T-cell (primary cell): ENCODE results near the gene TEX53. TPM values are rescaled to one million over a fixed set of nuclear protein-coding genes. Genes with fewer than 3 reads are reported as not detected.
A peak's percentile ranks its signal among the peaks of the same experiment; 100 is the strongest.

Experiments
- ATAC-seq, 4 experiments: fragments of 200-7000 bp in 3 of 4; fragments of 150-1000 bp in 1 of 4; cut with Tn5 transposase; replicated peaks in 1 of 4; 1 replicate in 3 of 4; 2 replicates in 1 of 4; pipeline ENCODE4 v1.10.0; 2021; ENCODE audit warnings: moderate library complexity in 3 of 4, mild to moderate bottlenecking in 2 of 4, moderate number of reproducible peaks in 1 of 4
- CTCF ChIA-PET, 2 donors: fragments of 300-600 bp; sonication (Branson Sonifier 250); formaldehyde crosslinking; loops; one replicate each; lab custom pipeline; 2022; ENCODE audit warnings: antibody characterized with exemption in 2 of 2; lab: Charles Lee
- POLR2A ChIA-PET, 2 donors: fragments of 300-600 bp; sonication (Branson Sonifier 250); formaldehyde crosslinking; loops; one replicate each; lab custom pipeline; 2022; ENCODE audit warnings: antibody characterized with exemption in 2 of 2; lab: Charles Lee
- DNase-seq, 35 experiments: peaks; one replicate each; pipeline versions ENCODE4 v3.0.0 to v3.0.0-alpha.2; 2013 to 2023
- H3K27ac ChIP-seq: one replicate; pipeline ENCODE4 v1.5.1; 2013; ENCODE audit warnings: low read length
- H3K27me3 ChIP-seq, 2 experiments: replicated peaks in 1 of 2; 1 replicate in 1 of 2; 2 replicates in 1 of 2; pipeline versions ENCODE4 v1.6.1 to v1.7.0; 2013; ENCODE audit warnings: low read length in 1 of 2, mixed read lengths in 1 of 2; ENCODE audit not compliant: control insufficient read depth in 2 of 2, insufficient read depth in 2 of 2; ENCODE audit errors: extremely low read depth in 1 of 2
- H3K36me3 ChIP-seq, 2 donors: 1 replicate in 1 of 2; 2 replicates in 1 of 2; pipeline versions ENCODE4 v1.6.1 to v1.7.0; 2013; ENCODE audit warnings: low read length in 1 of 2; ENCODE audit not compliant: control insufficient read depth in 2 of 2, insufficient read depth in 1 of 2; ENCODE audit errors: extremely low read depth in 1 of 2
- H3K4me1 ChIP-seq, 2 experiments: 1 replicate in 1 of 2; 2 replicates in 1 of 2; pipeline versions ENCODE4 v1.6.1 to v1.7.0; 2013; ENCODE audit warnings: low read length in 2 of 2, mixed read lengths in 1 of 2; ENCODE audit not compliant: insufficient read depth in 2 of 2, control insufficient read depth in 1 of 2; ENCODE audit errors: extremely low read depth in 1 of 2
- H3K4me3 ChIP-seq, 2 donors: 1 replicate in 1 of 2; 2 replicates in 1 of 2; pipeline versions ENCODE4 v1.5.1 to v1.7.0; 2013; ENCODE audit warnings: mild to moderate bottlenecking in 2 of 2, low read length in 1 of 2, moderate library complexity in 1 of 2; ENCODE audit not compliant: control insufficient read depth in 1 of 2; ENCODE audit errors: extremely low read depth in 1 of 2
- H3K9me3 ChIP-seq: 2 replicates; pipeline ENCODE4 v1.7.0; 2013
- H3K27ac Mint-ChIP-seq, 2 donors: one replicate each; pipeline ENCODE4 v1.8.0; 2020 to 2021; ENCODE audit warnings: mild to moderate bottlenecking in 2 of 2, mixed read lengths in 2 of 2
- H3K27me3 Mint-ChIP-seq, 2 donors: one replicate each; pipeline ENCODE4 v1.8.0; 2021 to 2022; ENCODE audit warnings: mixed read lengths in 2 of 2
- H3K36me3 Mint-ChIP-seq: one replicate; pipeline ENCODE4 v1.8.0; 2021; ENCODE audit warnings: mixed read lengths
- H3K4me1 Mint-ChIP-seq, 3 donors: one replicate each; pipeline ENCODE4 v1.8.0; 2020 to 2022; ENCODE audit warnings: mixed read lengths in 3 of 3, mild to moderate bottlenecking in 1 of 3
- H3K4me3 Mint-ChIP-seq, 3 donors: one replicate each; pipeline ENCODE4 v1.8.0; 2020 to 2022; ENCODE audit warnings: mild to moderate bottlenecking in 3 of 3, mixed read lengths in 3 of 3, moderate library complexity in 3 of 3
- H3K9me3 Mint-ChIP-seq, 3 donors: one replicate each; pipeline ENCODE4 v1.8.0; 2020 to 2022; ENCODE audit warnings: mixed read lengths in 3 of 3
- WGBS: methylation state at CpG from one replicate; pipeline ENCODE4 v1.1.5; 2013; ENCODE audit warnings: missing lambda C conversion rate; ENCODE audit not compliant: insufficient coverage; 5-methylcytosine and 5-hydroxymethylcytosine counted together
- total RNA-seq, 35 experiments: library from RNA in 6 of 35; stranded (reverse) in 6 of 35; fragments of 120-200 nt in 1 of 35; gene quantifications; one replicate each; pipeline versions ENCODE4 v1.2.1 to v1.2.4 and lab custom pipeline; 2013 to 2026

Gene TEX53
- not detected for total RNA-seq
- total RNA-seq (2013), result not detected
- total RNA-seq (lab: John Stamatoyannopoulos, UW), result 0 reads per million in 29 experiments

DNA sequence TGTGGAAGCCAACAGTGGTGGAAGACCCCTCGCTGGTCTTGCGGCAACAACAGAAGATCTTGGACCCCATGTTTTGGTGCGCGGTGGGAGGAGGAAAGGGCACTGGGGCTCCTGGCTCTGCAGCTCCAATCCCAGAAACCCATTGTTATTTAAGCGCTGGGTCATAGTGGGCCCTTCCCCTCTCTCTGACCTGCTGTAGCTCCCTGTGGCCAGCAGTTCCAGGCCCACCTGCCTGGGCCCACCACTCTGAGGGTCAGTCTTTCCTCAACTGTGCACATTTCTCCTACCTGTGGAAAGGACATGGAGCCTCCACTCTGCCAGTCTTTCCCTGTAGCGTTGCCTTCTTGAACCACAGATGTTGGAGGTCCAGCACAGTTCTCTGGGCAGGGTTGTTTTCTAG is at the start of gene TEX53:
Gene TEX53 (minus strand): TSS at position 101 of the 400 bp plus-strand sequence. CDS start 31 bp downstream, at position 70.
- 100% methylated on average over 6 of the region's 6 CpGs for WGBS
- Histone ChIP-seq H3K36me3 (no peaks in the 10 kb centered on the region), H3K27me3 (peaks cover 0 to 3% of the 10 kb centered on the region in 2 experiments), H3K4me1 (peaks cover 4 to 7% of the 10 kb centered on the region in 2 experiments), H3K9me3 (no peaks in the 10 kb centered on the region), H3K4me3 (no peak within 1 kb of the TSS), H3K27ac (no peak within 1 kb of the TSS)
- H3K4me3 Mint-ChIP-seq, result no peak within 1 kb of the TSS
- H3K36me3 Mint-ChIP-seq, result no peaks in the 10 kb centered on the region
- no peaks in the 10 kb centered on the region for H3K9me3 Mint-ChIP-seq
- ATAC-seq (no peak), DNase-seq (no peak)
- no peak within 1 kb of the TSS for H3K27ac Mint-ChIP-seq
- peaks cover 13 to 19% (median 13%) of the 10 kb centered on the region in 3 donors for H3K4me1 Mint-ChIP-seq
- ChIA-PET CTCF (interaction anchor here (0.7 to 1.4 kb wide), 2 partner anchors 66 to 205 kb away, joined by 3 to 4 read pairs; no protein-coding TSS in a partner anchor), POLR2A (no interaction called here)
- H3K27me3 Mint-ChIP-seq, result peaks cover 0 to 5% of the 10 kb centered on the region in 2 donors

DNA sequence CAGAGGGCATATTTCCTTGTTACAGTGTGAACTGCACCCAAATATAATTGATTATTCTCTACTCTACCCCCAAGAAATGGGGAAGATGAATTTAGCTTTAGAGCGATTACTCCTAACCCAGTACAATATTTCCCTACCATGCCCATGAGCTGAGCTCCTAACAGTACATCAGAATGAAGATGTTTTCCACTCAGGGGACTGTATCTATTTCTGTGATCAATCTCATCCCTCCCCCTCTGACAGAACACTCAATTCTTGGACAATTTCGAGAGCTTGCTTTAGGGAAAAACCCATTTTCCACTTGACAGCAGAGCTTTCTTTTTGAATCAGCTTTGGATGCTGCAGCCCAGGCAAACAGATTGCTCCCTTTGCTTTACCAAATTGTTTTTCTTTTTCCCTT is 49.1 kb upstream of the TEX53 start:
- H3K27ac Mint-ChIP-seq, result no peak overlapping the region
- no peak overlapping the region for H3K4me3 Mint-ChIP-seq

DNA sequence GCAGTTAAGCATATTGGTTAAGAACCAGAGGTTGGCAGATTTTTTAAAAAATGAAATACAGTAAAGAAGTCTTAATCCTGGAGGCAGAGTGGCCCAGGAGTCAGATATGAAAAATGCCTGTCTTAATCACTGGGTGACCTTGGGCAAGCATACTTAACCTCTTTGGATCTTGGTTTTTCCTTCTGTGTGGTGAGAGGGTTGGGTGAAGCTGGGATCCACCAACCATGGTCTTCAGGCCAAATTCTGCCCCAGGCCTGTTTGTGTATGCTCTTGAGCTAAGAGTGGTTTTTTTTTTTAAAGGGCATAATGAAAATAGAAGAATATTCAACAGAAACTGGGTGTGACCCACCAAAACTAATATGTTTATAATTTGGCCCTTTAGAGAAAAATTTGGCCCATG is 44.4 kb upstream of the TEX53 start:
- no peak overlapping the region for H3K27ac ChIP-seq
- Mint-ChIP-seq H3K4me3 (no peak overlapping the region), H3K36me3 (no peaks in the 10 kb centered on the region), H3K9me3 (no peaks in the 10 kb centered on the region), H3K27me3 (no peaks in the 10 kb centered on the region), H3K4me1 (peaks cover 14 to 19% (median 15%) of the 10 kb centered on the region in 3 donors), H3K27ac (no peak overlapping the region)
- H3K36me3 ChIP-seq, result no peaks in the 10 kb centered on the region
- no peak for DNase-seq
- H3K4me3 ChIP-seq, result no peak overlapping the region
- CTCF ChIA-PET, result interaction anchor here in 1 of 2 donors (0.6 kb wide), 1 partner anchor 41 kb away, joined by 3 read pairs; no protein-coding TSS in a partner anchor
- ATAC-seq, result no peak
- peaks cover 0 to 9% of the 10 kb centered on the region in 2 experiments for H3K4me1 ChIP-seq
- POLR2A ChIA-PET, result no interaction called here
- no peaks in the 10 kb centered on the region for H3K9me3 ChIP-seq
- no peaks in the 10 kb centered on the region for H3K27me3 ChIP-seq

More for the DNA sequence above, 49.1 kb upstream of the TEX53 start:
- H3K9me3 ChIP-seq, result no peaks in the 10 kb centered on the region
- no peaks in the 10 kb centered on the region for H3K36me3 ChIP-seq
- Mint-ChIP-seq H3K36me3 (no peaks in the 10 kb centered on the region), H3K27me3 (peaks cover 0 to 5% of the 10 kb centered on the region in 2 donors), H3K4me1 (peaks cover 5 to 25% (median 10%) of the 10 kb centered on the region in 3 donors), H3K9me3 (no peaks in the 10 kb centered on the region)
- H3K4me3 ChIP-seq, result no peak overlapping the region
- no peak for DNase-seq
- 78% methylated on average over 2 of the region's 2 CpGs for WGBS
- ATAC-seq, result no peak
- ChIA-PET CTCF (interaction anchor here in 1 of 2 donors (1.3 kb wide), 1 partner anchor 29 kb away, joined by 3 read pairs; no protein-coding TSS in a partner anchor), POLR2A (no interaction called here)
- H3K27ac ChIP-seq, result no peak overlapping the region
- H3K4me1 ChIP-seq, result peaks cover 0 to 6% of the 10 kb centered on the region in 2 experiments
- no peaks in the 10 kb centered on the region for H3K27me3 ChIP-seq

DNA sequence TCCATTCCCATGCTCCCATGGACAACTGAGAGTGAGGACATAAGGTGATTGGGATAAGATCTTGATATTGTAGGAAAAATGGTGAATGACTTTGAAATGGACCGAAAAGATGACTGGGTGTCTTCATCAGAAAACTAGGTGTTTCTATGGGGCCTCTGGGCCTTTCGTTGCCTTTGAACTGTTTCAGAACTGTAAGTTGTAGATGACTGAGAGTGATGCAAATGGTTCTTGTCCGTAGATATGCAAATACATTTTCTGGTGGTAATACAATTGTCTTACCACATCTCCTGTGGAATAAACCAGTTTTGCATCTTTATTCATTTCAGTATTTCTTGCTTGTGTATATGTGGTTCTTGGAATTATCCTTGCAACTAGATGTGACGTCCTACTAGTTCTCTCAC is 40.3 kb upstream of the TEX53 start:
- POLR2A ChIA-PET, result no interaction called here
- H3K4me3 ChIP-seq, result no peak overlapping the region
- Mint-ChIP-seq H3K9me3 (no peaks in the 10 kb centered on the region), H3K27ac (peak overlapping the region; percentile 13 to 34), H3K4me3 (peak overlapping the region in 1 of 3 donors; percentile 7), H3K27me3 (no peaks in the 10 kb centered on the region), H3K36me3 (no peaks in the 10 kb centered on the region), H3K4me1 (peaks cover 16 to 40% (median 34%) of the 10 kb centered on the region in 3 donors)
- 17% methylated on average over 1 of the region's 4 CpGs for WGBS
- H3K4me1 ChIP-seq, result peaks cover 0 to 16% of the 10 kb centered on the region in 2 experiments
- no peaks in the 10 kb centered on the region for H3K9me3 ChIP-seq
- H3K36me3 ChIP-seq, result no peaks in the 10 kb centered on the region
- H3K27me3 ChIP-seq, result no peaks in the 10 kb centered on the region
- ATAC-seq (no peak), DNase-seq (no peak)
- CTCF ChIA-PET, result interaction anchor here in 1 of 2 donors (0.9 kb wide), 1 partner anchor 227 kb away, joined by 3 read pairs; no protein-coding TSS in a partner anchor
- H3K27ac ChIP-seq, result no peak overlapping the region

DNA sequence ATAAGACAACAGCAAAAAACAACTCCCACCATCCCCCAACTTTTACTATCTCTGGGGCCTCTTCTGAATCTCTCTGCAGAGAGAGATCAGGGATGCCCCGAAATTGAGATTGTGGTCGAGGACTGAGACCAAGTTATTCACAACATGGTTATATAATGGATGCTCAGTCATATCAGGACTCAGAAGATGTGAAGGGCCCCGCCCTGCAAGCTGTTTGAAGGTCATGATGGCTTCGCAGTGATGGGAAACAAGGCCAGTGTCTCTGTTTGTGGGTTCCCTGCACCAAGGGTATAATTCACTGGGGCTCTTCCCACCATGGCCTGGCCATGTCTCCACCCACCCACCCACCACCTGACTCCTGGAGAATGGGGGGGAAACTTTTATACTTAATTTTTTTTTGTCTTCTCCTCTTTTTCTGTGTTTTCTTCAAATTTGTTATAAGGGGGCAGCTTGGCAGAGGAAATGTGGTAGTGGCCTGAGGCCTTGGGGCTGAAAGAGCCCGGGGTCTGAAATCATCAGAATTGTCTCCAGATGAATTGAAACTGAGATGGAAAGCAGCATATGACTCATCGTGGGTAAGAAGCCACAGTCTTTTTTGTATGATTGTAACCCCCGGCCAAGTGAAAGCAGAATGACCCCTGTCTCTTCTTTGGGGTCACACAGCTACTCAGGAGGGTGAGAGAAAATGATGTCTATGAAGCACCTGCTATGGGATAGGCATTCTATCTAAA is 39.4 kb upstream of the TEX53 start:
- peak in 17 of 35 experiments; percentile 6 to 42 (median 21) for DNase-seq
- ATAC-seq, result peak; percentile 39 to 72 (median 53)
- WGBS, result 23% methylated on average over 4 of the region's 7 CpGs
- Mint-ChIP-seq H3K27ac (peak overlapping the region; percentile 83 to 92), H3K4me3 (peak overlapping the region in 1 of 3 donors; percentile 34), H3K36me3 (no peaks in the 10 kb centered on the region), H3K9me3 (no peaks in the 10 kb centered on the region), H3K4me1 (peaks cover 18 to 48% (median 35%) of the 10 kb centered on the region in 3 donors), H3K27me3 (no peaks in the 10 kb centered on the region)
- Histone ChIP-seq H3K27ac (peak overlapping the region; percentile 38), H3K4me3 (no peak overlapping the region), H3K4me1 (peaks cover 0 to 17% of the 10 kb centered on the region in 2 experiments), H3K36me3 (no peaks in the 10 kb centered on the region), H3K27me3 (no peaks in the 10 kb centered on the region), H3K9me3 (no peaks in the 10 kb centered on the region)
- CTCF ChIA-PET, result interaction anchor here in 1 of 2 donors (0.6 kb wide), 2 partner anchors 44 to 319 kb away, joined by 4 to 6 read pairs; no protein-coding TSS in a partner anchor
- POLR2A ChIA-PET, result no interaction called here

DNA sequence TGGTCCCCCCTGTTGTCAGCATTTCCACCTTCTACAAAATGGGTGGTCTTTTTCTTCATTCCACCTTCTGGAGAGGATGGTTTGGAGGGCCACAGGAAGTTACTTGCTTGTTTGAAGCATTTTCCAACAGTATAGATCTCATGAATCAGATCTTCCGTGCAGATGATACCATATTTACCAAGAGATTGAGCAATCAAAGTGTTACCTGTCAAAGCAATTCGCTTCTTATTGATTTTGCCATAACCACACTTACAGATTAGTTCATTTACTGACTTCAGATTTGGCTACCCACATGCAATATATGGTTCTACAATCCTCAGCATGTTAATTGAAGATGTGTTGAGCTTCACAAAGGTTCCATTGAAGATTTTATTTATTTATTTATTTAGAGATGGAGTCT is 38.3 kb upstream of the TEX53 start:
- WGBS, result 67% methylated on average over 1 of the region's 2 CpGs
- H3K36me3 Mint-ChIP-seq, result no peaks in the 10 kb centered on the region
- Histone ChIP-seq H3K4me1 (peaks cover 0 to 28% of the 10 kb centered on the region in 2 experiments), H3K9me3 (no peaks in the 10 kb centered on the region), H3K27ac (no peak overlapping the region), H3K36me3 (no peaks in the 10 kb centered on the region), H3K4me3 (no peak overlapping the region), H3K27me3 (no peaks in the 10 kb centered on the region)
- ATAC-seq (no peak), DNase-seq (no peak)
- ChIA-PET POLR2A (no interaction called here), CTCF (interaction anchor here (0.7 to 1.3 kb wide), 4 partner anchors 10 to 290 kb away, joined by 3 to 6 read pairs (median 4); no protein-coding TSS in a partner anchor)
- H3K4me3 Mint-ChIP-seq, result no peak overlapping the region
- H3K27me3 Mint-ChIP-seq, result no peaks in the 10 kb centered on the region
- no peak overlapping the region for H3K27ac Mint-ChIP-seq
- peaks cover 28 to 56% (median 45%) of the 10 kb centered on the region in 3 donors for H3K4me1 Mint-ChIP-seq
- H3K9me3 Mint-ChIP-seq, result no peaks in the 10 kb centered on the region
